AML-193 (cell line): ENCODE results near the gene CLCN6.

Experiments
- DNase-seq, 2 experiments: peaks; one replicate each; lab custom pipeline; 2025; lab: John Stamatoyannopoulos, UW

Gene CLCN6

DNA sequence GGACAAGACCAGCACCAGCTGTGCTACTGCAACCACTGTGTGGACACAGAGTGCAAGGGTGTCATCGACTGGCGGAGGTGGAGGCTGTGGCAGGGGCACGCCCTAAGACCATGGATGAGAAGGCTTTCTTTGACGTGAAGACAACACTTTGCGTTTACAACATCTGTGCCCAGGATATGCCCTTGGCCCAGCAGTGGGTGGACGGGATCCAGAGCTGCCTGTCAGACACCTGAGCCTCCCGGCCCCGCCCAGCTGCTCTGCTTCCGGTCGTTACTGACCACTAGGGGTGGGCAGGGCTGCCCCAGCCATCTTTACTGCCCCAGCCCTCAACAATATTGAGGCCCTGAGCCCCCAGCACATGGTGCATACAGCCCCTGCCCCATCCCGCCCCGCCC is 74.2 kb downstream of the CLCN6 start:
- DNase-seq, result no peak

DNA sequence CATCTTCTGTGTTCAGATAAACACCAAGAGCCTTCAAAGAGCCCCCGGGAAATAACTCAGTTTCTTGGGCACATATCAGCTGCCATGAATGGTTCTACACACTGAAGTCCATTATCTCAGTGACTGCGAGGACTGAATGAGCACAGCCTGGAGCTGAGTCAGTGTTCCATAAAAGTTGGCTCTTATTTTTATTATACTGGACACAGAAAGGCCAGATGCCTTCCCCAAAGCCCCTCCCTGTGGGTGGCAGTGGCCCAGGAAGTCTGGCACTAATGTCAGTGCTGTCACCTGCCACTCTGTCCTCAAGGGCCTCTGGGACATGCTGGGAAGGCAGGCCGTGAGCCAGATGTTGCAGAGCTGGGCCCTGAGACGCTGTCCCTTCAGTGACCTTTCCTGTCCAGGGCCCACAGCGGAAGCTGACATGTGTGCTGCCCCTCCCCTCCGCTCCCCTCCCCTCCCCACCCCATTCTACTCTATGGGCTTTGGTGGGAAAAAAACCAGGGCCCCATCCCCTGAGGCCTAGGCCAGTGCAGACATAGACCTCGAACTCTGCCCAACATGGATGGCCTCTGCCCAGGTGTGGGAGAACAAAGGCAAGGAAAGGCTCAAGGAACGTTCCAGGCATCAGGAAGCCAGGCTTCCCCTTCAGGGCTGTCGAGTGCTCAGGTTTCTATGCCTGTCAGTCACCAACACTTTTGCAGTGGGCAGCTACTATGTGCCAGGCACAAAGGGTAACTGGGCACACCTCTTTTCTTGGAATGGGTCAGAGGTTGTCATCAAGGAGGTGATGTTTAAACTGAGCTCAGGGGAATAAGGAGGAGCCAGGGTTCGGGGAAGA is 75.1 kb downstream of the CLCN6 start:
- DNase-seq, result no peak

GRCh38 chr1:11881749-11882441 is 75.9 kb downstream of the CLCN6 start:
- no peak for DNase-seq

DNA sequence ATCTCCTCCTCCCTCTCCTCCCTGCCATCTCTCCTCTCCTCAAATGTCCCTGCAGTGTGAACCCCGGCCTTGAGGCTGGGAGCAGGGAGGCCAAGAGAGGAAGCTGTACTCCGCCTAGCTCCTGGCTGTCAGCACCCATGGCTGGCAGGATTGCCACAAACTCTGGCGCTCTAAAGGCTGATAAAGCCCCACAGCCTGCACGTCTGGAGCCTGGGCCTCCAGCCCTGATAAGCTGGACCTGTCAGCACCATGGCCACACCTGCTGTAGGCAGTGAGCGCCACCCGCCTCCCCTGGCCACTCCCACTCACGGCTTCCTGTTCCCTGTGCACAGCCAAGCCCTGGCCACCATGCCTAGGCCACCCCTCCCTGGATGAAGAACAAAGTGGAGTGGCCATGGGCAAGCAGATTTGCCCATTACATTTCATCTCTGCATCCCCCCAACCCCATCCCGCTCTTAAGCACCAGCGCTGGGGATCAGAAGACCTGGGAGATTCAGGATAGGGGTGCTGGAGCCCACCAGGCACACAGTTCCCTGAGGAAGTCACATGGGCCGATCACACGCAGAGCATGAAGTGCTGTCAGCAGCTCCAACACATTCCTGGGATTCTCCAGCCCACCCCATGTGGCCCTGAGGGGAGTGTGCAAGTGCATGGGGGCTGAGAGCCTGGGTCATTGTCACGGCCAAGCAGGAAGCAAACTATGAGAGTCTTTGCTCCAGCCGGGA is 77.0 kb downstream of the CLCN6 start:
- no peak for DNase-seq

DNA sequence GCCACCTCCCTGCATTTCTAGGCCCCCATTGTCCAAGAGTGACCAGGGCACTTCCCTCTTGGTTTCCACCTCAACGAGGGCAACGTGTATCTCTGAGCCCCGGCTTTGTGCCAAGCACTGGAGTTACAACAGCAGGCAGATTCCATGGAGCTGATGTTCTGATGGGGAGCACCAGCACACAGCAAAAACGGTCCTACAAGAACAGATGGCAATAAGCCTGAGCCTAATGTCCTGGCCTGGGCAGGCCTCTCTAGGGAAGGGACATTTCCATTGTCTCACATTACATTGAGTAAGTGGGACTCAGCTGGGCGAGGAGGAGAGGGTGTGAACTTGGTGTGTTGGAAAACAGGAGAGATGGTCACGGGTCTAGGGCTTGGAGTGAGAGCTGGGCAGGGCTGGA is 79.9 kb downstream of the CLCN6 start:
- DNase-seq, result no peak

DNA sequence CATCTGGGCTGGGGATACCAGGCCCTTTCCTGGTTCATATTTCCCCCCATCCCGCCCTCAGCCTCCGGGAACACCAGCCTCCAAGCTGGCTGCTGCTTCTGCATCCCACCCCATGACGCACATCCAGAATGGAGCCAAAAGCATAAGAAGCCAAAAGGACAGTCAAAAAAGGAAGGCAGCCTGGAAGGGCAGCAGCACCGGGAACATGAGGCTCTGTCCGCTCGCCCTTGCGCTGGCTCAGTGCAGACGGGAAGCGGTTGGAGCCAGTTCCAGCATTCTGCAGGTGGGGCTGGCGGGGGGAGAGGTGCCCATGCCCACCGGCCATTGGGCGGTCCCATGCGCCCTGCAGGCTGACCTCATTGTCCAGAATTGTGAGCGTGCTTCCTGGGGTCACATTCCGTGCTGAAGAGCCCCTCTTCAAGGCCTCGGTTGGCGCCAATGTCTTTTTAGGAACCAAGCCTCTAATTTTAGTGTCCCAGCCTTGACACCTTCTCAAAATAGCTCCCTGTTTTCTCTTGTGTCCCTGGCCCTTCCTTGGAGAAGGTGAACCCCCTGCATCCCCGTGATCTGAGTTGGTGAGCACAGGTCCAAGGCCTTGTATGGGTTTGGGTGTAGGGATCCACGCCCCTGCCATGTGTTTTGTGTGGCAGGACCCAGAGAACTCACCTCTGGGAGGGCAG is 81.1 kb downstream of the CLCN6 start:
- no peak for DNase-seq

DNA sequence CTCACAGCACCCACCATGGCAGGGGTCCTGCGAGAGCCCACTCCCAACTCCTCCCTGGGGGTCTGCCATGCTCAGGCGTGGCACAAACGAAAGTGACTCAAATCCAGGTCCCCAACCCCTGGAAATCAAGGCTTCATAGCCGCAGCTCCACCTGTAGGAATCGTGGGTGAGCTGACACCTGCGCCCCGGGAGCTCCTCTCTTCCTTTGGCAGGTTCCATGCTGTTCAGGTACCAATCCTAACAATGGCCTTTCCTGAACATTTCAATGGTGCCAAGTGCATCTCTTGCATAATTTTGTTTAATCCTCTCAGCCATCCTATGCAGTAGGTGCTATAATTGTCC is 81.6 kb downstream of the CLCN6 start:
- DNase-seq, result no peak

GRCh38 chr1:11888206-11888876 is 82.3 kb downstream of the CLCN6 start:
- no peak for DNase-seq

- no peak for DNase-seq
These were observed 82.9 kb downstream of the CLCN6 start for GRCh38 chr1:11888877-11889208.

GRCh38 chr1:11891433-11892186 is 85.6 kb downstream of the CLCN6 start:
- no peak for DNase-seq
